Kidney capillary endothelial cell (primary cell): ENCODE results near the gene EYA2.

Experiments used
- DNase-seq: peaks from one replicate; pipeline ENCODE4 v3.0.0-alpha.2; 2018; ENCODE audit warnings: low spot score

The EYA2 gene

GRCh38 chr20:46979603-46980241 lies 85.1 kb downstream of the EYA2 start:
- DNase-seq, result no peak

GRCh38 chr20:46981184-46981583 lies 86.5 kb downstream of the EYA2 start:
- DNase-seq, result no peak

GRCh38 chr20:46983466-46983865 lies 88.8 kb downstream of the EYA2 start:
- no peak for DNase-seq

GRCh38 chr20:46984405-46984804 lies 89.8 kb downstream of the EYA2 start:
- DNase-seq, result no peak

GRCh38 chr20:46985250-46985649 lies 90.6 kb downstream of the EYA2 start:
- no peak for DNase-seq

GRCh38 chr20:46985671-46986070 lies 91.0 kb downstream of the EYA2 start:
- DNase-seq, result no peak

- no peak for DNase-seq
These were observed 92.4 kb downstream of the EYA2 start for GRCh38 chr20:46987001-46987400.

- no peak for DNase-seq
These were observed 95.5 kb downstream of the EYA2 start for GRCh38 chr20:46990017-46990595.

- no peak for DNase-seq
These were observed 96.0 kb downstream of the EYA2 start for GRCh38 chr20:46990596-46991104.

GRCh38 chr20:46991168-46991567 lies 96.5 kb downstream of the EYA2 start:
- no peak for DNase-seq

- DNase-seq, result no peak
These were observed 97.4 kb downstream of the EYA2 start for GRCh38 chr20:46991880-46992639.

GRCh38 chr20:46992640-46993035 lies 98.0 kb downstream of the EYA2 start:
- DNase-seq, result no peak

GRCh38 chr20:46993465-46994095 lies 98.9 kb downstream of the EYA2 start:
- no peak for DNase-seq

GRCh38 chr20:46994341-46994740 lies 99.7 kb downstream of the EYA2 start:
- no peak for DNase-seq

- DNase-seq, result no peak
These were observed 101.0 kb downstream of the EYA2 start for GRCh38 chr20:46995561-46996142.

GRCh38 chr20:46997187-46997586 lies 102.5 kb downstream of the EYA2 start:
- no peak for DNase-seq

GRCh38 chr20:46998477-46999240 lies 104.0 kb downstream of the EYA2 start:
- DNase-seq, result no peak

GRCh38 chr20:46999801-47000465 lies 105.3 kb downstream of the EYA2 start:
- no peak for DNase-seq

- no peak for DNase-seq
These were observed 108.6 kb downstream of the EYA2 start for GRCh38 chr20:47003223-47003622.

- DNase-seq, result no peak
These were observed 109.5 kb downstream of the EYA2 start for GRCh38 chr20:47004179-47004578.
